Gastrocnemius medialis (tissue), 4 donors: Measurements from ENCODE around the gene OR5A2. TPM values are rescaled to one million over a fixed set of nuclear protein-coding genes. Genes with fewer than 3 reads are reported as not detected.

Experiments used
- ATAC-seq, 2 donors: fragments of 150-250 bp; one replicate each; pipeline ENCODE4 v1.9.1; 2016
- DNase-seq, 2 donors: peaks; one replicate each; pipeline ENCODE4 v3.0.0-alpha.2; 2019
- H3K27ac ChIP-seq, 4 donors: fragments of 200-600 bp; sonication (generic); 1 replicate in 1 of 4; 2 replicates in 3 of 4; pipeline ENCODE4 v1.5.1; 2016 to 2018; ENCODE audit warnings: mild to moderate bottlenecking in 2 of 4, moderate library complexity in 1 of 4
- H3K27me3 ChIP-seq, 3 donors: fragments of 200-600 bp; sonication (generic) in 2 of 3; 1 replicate in 1 of 3; 2 replicates in 2 of 3; pipeline versions ENCODE4 v1.5.1 to v1.6.0; 2016 to 2019; ENCODE audit warnings: mild to moderate bottlenecking in 1 of 3, moderate library complexity in 1 of 3
- H3K36me3 ChIP-seq, 2 donors: fragments of 200-600 bp; sonication (generic) in 1 of 2; one replicate each; pipeline ENCODE4 v1.5.1; 2017 to 2018
- H3K4me1 ChIP-seq, 2 donors: fragments of 200-600 bp; sonication (generic) in 1 of 2; one replicate each; pipeline ENCODE4 v1.5.1; 2016 to 2017; ENCODE audit warnings: mild to moderate bottlenecking in 2 of 2
- H3K4me3 ChIP-seq, 4 donors: fragments of 200-600 bp; sonication (generic) in 3 of 4; 1 replicate in 1 of 4; 2 replicates in 3 of 4; pipeline ENCODE4 v1.5.1; 2016 to 2019; ENCODE audit warnings: mild to moderate bottlenecking in 2 of 4
- H3K9me3 ChIP-seq, 3 donors: fragments of 200-600 bp; sonication (generic) in 2 of 3; 1 replicate in 1 of 3; 2 replicates in 2 of 3; pipeline ENCODE4 v1.5.1; 2016 to 2019
- CTCF ChIP-seq, 5 experiments: fragments of 450-650 bp in 3 of 5; fragments of 200-600 bp in 2 of 5; sonication (generic) in 2 of 5; IDR thresholded peaks in 4 of 5; conservative IDR thresholded peaks in 1 of 5; 1 replicate in 4 of 5; 2 replicates in 1 of 5; pipeline ENCODE4 v1.5.1; 2016 to 2019; ENCODE audit warnings: antibody characterized with exemption in 5 of 5, mild to moderate bottlenecking in 3 of 5, moderate library complexity in 3 of 5
- POLR2A ChIP-seq, 2 donors: fragments of 450-650 bp; IDR thresholded peaks; one replicate each; pipeline ENCODE4 v1.6.1; 2017; ENCODE audit warnings: antibody characterized with exemption in 2 of 2, mild to moderate bottlenecking in 2 of 2, moderate library complexity in 2 of 2
- in situ Hi-C, 4 donors: fragments of 200-750 bp; cut with MboI; loops; one replicate each; pipeline versions ENCODE4 v1.15.0 to v1.8.0; 2017; ENCODE audit warnings: low sequenced_read_pairs in 4 of 4
- intact Hi-C: fragments of 100-400 bp; cut with DNase I; formaldehyde crosslinking; loops from one replicate; pipeline ENCODE4 v1.15.1; 2023; ENCODE audit warnings: low total_unique reads
- total RNA-seq, 4 donors: library from RNA; depleted of rRNA; stranded (reverse); fragments of >200 nt; gene quantifications; one replicate each; pipeline versions ENCODE4 v1.1.0 to v1.2.3, GENCODE V29; 2016

Gene OR5A2
- total RNA-seq, 4 donors from 2014 or later = not detected

- Histone ChIP-seq H3K4me3 (no peak overlapping the region), H3K9me3 (no peaks in the 10 kb centered on the region), H3K27me3 (no peaks in the 10 kb centered on the region), H3K36me3 (no peaks in the 10 kb centered on the region), H3K4me1 (no peaks in the 10 kb centered on the region), H3K27ac (no peak overlapping the region)
- intact Hi-C loops = no loop called here
- in situ Hi-C loops = no loop called here
- ATAC-seq (no peak), DNase-seq (no peak)
- TF ChIP-seq POLR2A (IDR thresholded peaks at IDR 0.05) (no peak), CTCF (IDR thresholded peaks at IDR 0.05 in 4 of 5, conservative IDR thresholded peaks at IDR 0.05 in 1 of 5) (no peak)
Observed at GRCh38 chr11:59368238-59369022, 57.8 kb downstream of the OR5A2 start.

Other genes with a start within 250 kb of the OR5A2 start
- 1 to 10 TPM; 1.9 to 7.0 (median 2.6) TPM for gene MPEG1, start 213.5 kb downstream of the OR5A2 start, total RNA-seq
- gene OR5AN1, start 67.5 kb downstream of the OR5A2 start, total RNA-seq = not detected
- not detected for gene OR5A1, start 10.1 kb upstream of the OR5A2 start, total RNA-seq
- gene OR4D6, start 30.5 kb upstream of the OR5A2 start, total RNA-seq = not detected
- not detected for gene OR4D10, start 46.9 kb upstream of the OR5A2 start, total RNA-seq
- gene OR4D11, start 77.2 kb upstream of the OR5A2 start, total RNA-seq = not detected
- gene OR4D9, start 85.1 kb upstream of the OR5A2 start, total RNA-seq = not detected
- 10 to 100 TPM; 27.4 to 45.2 (median 34.9) TPM for gene OSBP, start 189.4 kb upstream of the OR5A2 start, total RNA-seq
- 10 to 100 TPM; 19.0 to 29.9 (median 26.2) TPM for gene PATL1, start 242.6 kb upstream of the OR5A2 start, total RNA-seq